ENCODE data around the gene LACTBL1.

The LACTBL1 gene

DNA sequence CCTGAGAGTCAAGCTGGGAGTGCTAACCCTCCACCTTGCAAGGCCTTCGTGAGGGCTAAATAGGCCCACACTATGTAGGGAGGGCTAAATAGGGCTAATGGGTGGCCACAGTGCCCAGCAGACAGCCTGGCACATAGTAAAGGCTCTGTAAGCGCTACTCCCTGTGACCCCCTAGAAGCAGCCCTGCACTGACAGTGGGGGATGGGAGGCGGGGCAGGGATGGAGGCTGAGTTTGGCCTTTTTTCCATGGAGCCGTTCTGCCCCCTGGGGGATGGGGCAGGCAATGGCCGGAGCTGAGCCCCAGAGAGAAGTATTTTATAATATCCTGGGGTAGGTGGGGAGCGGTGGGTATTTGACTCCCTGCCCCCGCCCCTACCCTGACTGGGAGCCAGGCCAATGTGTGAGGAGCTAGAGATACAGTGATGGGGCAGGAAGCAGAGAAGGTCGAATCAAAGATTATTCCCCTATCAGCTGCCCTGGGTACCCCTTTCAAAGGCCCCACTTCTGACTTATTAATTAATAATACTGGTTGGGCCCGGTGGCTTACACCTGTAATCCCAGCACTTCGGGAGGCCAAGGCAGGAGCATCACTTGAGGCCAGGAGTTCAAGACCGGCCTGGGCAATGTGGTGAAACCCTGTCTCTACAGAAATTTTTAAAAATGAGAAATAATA is 42.3 kb downstream of the LACTBL1 start:
- no peaks in the 10 kb centered on the region for H3F3A ChIP-seq (ENCODE audit: insufficient read depth, low read length)
- H3K4me1 ChIP-seq (ENCODE audit: low read length) = no peaks in the 10 kb centered on the region
- H4K20me1 ChIP-seq (ENCODE audit: insufficient read depth, low read length) = no peaks in the 10 kb centered on the region
- no peaks in the 10 kb centered on the region for H3K79me2 ChIP-seq (ENCODE audit: low read length)
- no peak overlapping the region for H3K27ac ChIP-seq (ENCODE audit: low read length)
- no peak for DNase-seq
- H3K9me3 ChIP-seq (replicated peaks; ENCODE audit: insufficient read depth, low read length) = no peaks in the 10 kb centered on the region
- no peak overlapping the region for H3K4me3 ChIP-seq (ENCODE audit: low read length)
- no peaks in the 10 kb centered on the region for H3K36me3 ChIP-seq (replicated peaks; ENCODE audit: insufficient read depth, low read length)
- H3K4me2 ChIP-seq (ENCODE audit: low read depth, low read length) = no peak overlapping the region
- no peaks in the 10 kb centered on the region for H3K9me2 ChIP-seq (replicated peaks; ENCODE audit: insufficient read depth, low read length)
- TF ChIP-seq, protein P1, sequence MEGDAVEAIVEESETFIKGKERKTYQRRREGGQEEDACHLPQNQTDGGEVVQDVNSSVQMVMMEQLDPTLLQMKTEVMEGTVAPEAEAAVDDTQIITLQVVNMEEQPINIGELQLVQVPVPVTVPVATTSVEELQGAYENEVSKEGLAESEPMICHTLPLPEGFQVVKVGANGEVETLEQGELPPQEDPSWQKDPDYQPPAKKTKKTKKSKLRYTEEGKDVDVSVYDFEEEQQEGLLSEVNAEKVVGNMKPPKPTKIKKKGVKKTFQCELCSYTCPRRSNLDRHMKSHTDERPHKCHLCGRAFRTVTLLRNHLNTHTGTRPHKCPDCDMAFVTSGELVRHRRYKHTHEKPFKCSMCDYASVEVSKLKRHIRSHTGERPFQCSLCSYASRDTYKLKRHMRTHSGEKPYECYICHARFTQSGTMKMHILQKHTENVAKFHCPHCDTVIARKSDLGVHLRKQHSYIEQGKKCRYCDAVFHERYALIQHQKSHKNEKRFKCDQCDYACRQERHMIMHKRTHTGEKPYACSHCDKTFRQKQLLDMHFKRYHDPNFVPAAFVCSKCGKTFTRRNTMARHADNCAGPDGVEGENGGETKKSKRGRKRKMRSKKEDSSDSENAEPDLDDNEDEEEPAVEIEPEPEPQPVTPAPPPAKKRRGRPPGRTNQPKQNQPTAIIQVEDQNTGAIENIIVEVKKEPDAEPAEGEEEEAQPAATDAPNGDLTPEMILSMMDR (IDR thresholded peaks at IDR 0.05; ENCODE audit: low read length) = peak; percentile 54
- no peak for TF ChIP-seq EZH2phosphoT487 (IDR thresholded peaks at IDR 0.05; ENCODE audit: low read length)
- no peak for TF ChIP-seq EZH2 (optimal IDR thresholded peaks at IDR 0.05; ENCODE audit: low read depth, low read length)
- no peak overlapping the region for H2AFZ ChIP-seq (ENCODE audit: low read length)
- H3K27me3 ChIP-seq (replicated peaks; ENCODE audit: insufficient read depth, low read length) = peaks cover 98% of the 10 kb centered on the region
- no peak overlapping the region for H3K9ac ChIP-seq (ENCODE audit: low read length)

DNA sequence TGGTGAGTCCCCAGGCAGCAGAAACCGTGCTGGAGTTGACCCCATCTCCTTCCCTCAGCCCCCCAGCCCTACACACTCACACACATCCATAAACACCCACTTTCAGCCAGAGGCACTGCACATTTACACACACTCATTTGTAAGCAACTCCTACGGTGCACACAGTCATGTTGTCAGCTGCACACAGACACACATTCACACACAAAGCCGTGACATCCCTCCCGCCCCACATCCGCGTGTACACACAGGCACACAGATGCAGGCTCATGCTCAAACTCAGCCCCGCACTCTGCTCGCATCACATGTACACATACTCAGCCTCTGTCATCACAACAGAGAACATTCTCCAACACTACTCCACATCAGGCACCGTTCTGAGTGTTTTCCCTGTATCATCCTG is 47.6 kb downstream of the LACTBL1 start:
- no peaks in the 10 kb centered on the region for H3F3A ChIP-seq (ENCODE audit: insufficient read depth, low read length)
- H2AFZ ChIP-seq (ENCODE audit: low read length) = no peak overlapping the region
- H3K9ac ChIP-seq (ENCODE audit: low read length) = no peak overlapping the region
- H4K20me1 ChIP-seq (ENCODE audit: insufficient read depth, low read length) = no peaks in the 10 kb centered on the region
- H3K36me3 ChIP-seq (replicated peaks; ENCODE audit: insufficient read depth, low read length) = no peaks in the 10 kb centered on the region
- H3K9me3 ChIP-seq (replicated peaks; ENCODE audit: insufficient read depth, low read length) = no peaks in the 10 kb centered on the region
- H3K79me2 ChIP-seq (ENCODE audit: low read length) = no peaks in the 10 kb centered on the region
- H3K27ac ChIP-seq (ENCODE audit: low read length) = no peak overlapping the region
- no peak overlapping the region for H3K4me2 ChIP-seq (ENCODE audit: low read depth, low read length)
- TF ChIP-seq, protein P1 (IDR thresholded peaks at IDR 0.05; ENCODE audit: low read length) = no peak
- TF ChIP-seq EZH2phosphoT487 (IDR thresholded peaks at IDR 0.05; ENCODE audit: low read length) (no peak), EZH2 (optimal IDR thresholded peaks at IDR 0.05; ENCODE audit: low read depth, low read length) (no peak)
- no peaks in the 10 kb centered on the region for H3K4me1 ChIP-seq (ENCODE audit: low read length)
- H3K27me3 ChIP-seq (replicated peaks; ENCODE audit: insufficient read depth, low read length) = peaks cover 87% of the 10 kb centered on the region
- H3K4me3 ChIP-seq (ENCODE audit: low read length) = no peak overlapping the region
- no peak for DNase-seq
- no peaks in the 10 kb centered on the region for H3K9me2 ChIP-seq (replicated peaks; ENCODE audit: insufficient read depth, low read length)

DNA sequence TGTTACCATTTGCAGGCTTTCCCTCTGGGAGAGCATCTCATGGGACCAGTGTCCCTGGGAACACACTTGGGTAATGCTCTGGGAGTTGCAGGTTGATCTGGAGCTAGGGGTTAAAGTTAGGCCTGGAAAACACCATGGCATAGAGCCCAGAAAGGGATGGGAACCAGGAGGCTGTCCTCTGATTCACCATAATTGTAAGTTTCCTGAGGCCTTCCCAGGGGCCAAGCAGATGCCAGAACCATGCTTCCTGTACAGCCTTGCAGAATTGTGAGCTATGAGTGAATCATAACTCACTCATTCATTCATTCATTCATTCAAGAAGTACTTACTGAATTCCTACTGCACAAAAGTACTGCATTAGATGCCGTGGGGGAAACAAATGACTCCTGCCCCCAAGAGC is 50.0 kb downstream of the LACTBL1 start:
- no peak overlapping the region for H3K27ac ChIP-seq (ENCODE audit: low read length)
- no peaks in the 10 kb centered on the region for H4K20me1 ChIP-seq (ENCODE audit: insufficient read depth, low read length)
- no peak overlapping the region for H3K4me3 ChIP-seq (ENCODE audit: low read length)
- no peaks in the 10 kb centered on the region for H3K36me3 ChIP-seq (replicated peaks; ENCODE audit: insufficient read depth, low read length)
- H3K9me3 ChIP-seq (replicated peaks; ENCODE audit: insufficient read depth, low read length) = no peaks in the 10 kb centered on the region
- TF ChIP-seq, protein P1 (IDR thresholded peaks at IDR 0.05; ENCODE audit: low read length) = no peak
- TF ChIP-seq EZH2phosphoT487 (IDR thresholded peaks at IDR 0.05; ENCODE audit: low read length) (no peak), EZH2 (optimal IDR thresholded peaks at IDR 0.05; ENCODE audit: low read depth, low read length) (no peak)
- no peaks in the 10 kb centered on the region for H3K9me2 ChIP-seq (replicated peaks; ENCODE audit: insufficient read depth, low read length)
- no peaks in the 10 kb centered on the region for H3K79me2 ChIP-seq (ENCODE audit: low read length)
- no peak overlapping the region for H2AFZ ChIP-seq (ENCODE audit: low read length)
- H3K4me2 ChIP-seq (ENCODE audit: low read depth, low read length) = no peak overlapping the region
- peaks cover 86% of the 10 kb centered on the region for H3K27me3 ChIP-seq (replicated peaks; ENCODE audit: insufficient read depth, low read length)
- no peaks in the 10 kb centered on the region for H3F3A ChIP-seq (ENCODE audit: insufficient read depth, low read length)
- H3K4me1 ChIP-seq (ENCODE audit: low read length) = no peaks in the 10 kb centered on the region
- H3K9ac ChIP-seq (ENCODE audit: low read length) = no peak overlapping the region
- DNase-seq = no peak

Measured in MM.1S (cell line).